Sciatic nerve (tissue), 2 donors: ENCODE data around the gene FES. TPM values are rescaled to one million over a fixed set of nuclear protein-coding genes. Genes with fewer than 3 reads are reported as not detected.
"Not testable (repeated sequence)": the region's sequence is repeated elsewhere in the genome, so short reads cannot be mapped to it uniquely, and the experiment has no call there.

ENCODE experiments used
- ATAC-seq: fragments of 200-7000 bp; cut with Tn5 transposase; one replicate; pipeline ENCODE4 v1.9.1; 2020; ENCODE audit warnings: mild to moderate bottlenecking, moderate library complexity
- DNase-seq: peaks from one replicate; pipeline ENCODE4 v3.0.0-alpha.2; 2020; ENCODE audit warnings: low spot score
- intact Hi-C: fragments of 100-400 bp; cut with DNase I; formaldehyde crosslinking; loops from one replicate; pipeline ENCODE4 v1.14.2; 2022
- total RNA-seq: library from RNA; stranded (reverse); fragmentation: NEBNext Ultra II Directional; extraction: Animal tissue kit (Norgen Biotek cat#: 25700); gene quantifications from one replicate; pipeline ENCODE4 v1.2.1, GENCODE V29; 2021
- donor health status: DM: no; HTN: no; CAD: no.
- donor health status: DM: no; HTN: no; CAD: no.

The FES gene
- total RNA-seq, 1 donor from 2014 or later, result 44.8 TPM

DNA sequence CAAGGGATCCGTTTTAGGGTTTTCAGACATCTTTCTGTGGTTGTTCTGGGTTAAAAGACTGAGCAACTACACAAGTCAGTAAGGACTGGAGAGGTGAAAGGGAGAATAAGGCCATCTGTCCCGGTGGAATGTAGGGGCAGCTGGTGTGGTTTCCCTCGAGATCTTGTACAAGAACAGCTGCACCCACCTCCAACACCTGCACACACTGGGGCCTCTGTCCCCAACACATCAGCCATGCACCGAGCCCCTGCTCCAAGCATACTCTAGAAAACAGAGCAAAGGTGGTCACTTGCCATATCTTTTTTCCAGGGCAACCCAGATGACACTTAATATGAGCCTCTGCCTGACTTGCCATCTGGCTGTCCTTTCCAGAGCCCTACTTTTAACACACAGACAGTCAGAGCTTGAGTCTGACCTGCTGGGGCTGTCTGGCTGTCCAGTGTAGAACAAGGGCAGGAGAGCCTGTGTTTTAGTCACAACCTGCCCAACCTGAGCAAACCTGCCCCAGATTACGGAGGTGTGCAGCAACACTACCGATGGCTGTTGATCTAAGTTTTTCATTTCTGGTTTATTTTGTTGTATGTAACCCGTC is 31.0 kb downstream of the FES start:
- ATAC-seq, result no peak
- intact Hi-C loops, result no loop called here

DNA sequence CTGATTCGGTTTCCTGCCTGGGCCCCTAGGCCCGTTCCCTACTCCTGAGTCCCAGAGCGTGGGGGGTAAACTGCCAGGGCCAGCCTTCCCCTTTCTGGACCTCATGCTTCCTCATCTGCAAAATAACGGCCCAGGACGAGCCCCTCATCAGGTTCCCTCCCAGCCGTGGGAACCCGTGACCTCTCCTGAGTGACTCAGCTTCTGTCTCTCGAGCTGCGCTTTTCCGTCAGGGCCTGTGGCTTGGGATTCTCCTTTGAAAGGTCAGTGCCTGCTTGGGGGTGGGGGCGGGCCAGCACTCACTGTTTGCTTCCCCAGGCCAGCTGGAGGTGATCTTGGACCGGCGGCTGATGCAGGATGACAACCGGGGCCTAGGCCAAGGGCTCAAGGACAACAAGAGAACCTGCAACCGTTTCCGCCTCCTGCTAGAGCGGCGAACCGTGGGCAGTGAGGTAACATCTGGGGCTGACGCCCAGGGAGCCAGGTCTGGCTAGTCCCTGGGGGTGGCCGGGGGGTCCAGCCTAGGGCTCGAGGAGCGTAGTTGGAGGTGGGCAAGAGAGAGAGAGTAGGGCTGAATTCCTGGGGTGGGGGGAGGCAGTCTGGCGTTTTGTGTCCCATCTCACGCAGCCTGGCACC is 31.6 kb downstream of the FES start:
- peak; percentile 46 for ATAC-seq
- intact Hi-C loops, result no loop called here
- DNase-seq, result peak; percentile 70

More for the DNA sequence above, 31.0 kb downstream of the FES start:
- no peak for DNase-seq

DNA sequence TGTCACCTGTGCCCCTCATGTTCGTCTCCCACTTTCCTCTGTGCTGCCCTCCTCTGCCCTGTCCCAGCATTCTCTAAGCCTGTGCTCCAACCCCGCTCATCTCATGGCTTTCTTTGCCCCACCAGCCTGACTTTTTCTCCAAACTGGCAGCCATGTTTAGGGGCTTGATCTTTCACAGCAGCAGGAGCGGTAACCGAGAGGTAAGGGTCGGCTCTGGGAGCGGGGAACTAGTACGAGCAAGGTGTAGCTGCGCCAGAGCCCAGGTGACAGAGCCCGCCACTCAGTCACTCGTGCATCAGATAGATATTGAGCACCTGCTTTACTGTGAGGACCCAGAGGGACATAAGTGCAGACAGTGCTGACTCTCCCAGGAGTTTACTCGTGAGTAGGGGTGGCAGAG is 32.2 kb downstream of the FES start:
- ATAC-seq, result no peak
- DNase-seq, result no peak
- intact Hi-C loops, result no loop called here

GRCh38 chr15:90917569-90917968 is 33.3 kb downstream of the FES start:
- DNase-seq (no peak), ATAC-seq (no peak)
- intact Hi-C loops, result no loop called here

DNA sequence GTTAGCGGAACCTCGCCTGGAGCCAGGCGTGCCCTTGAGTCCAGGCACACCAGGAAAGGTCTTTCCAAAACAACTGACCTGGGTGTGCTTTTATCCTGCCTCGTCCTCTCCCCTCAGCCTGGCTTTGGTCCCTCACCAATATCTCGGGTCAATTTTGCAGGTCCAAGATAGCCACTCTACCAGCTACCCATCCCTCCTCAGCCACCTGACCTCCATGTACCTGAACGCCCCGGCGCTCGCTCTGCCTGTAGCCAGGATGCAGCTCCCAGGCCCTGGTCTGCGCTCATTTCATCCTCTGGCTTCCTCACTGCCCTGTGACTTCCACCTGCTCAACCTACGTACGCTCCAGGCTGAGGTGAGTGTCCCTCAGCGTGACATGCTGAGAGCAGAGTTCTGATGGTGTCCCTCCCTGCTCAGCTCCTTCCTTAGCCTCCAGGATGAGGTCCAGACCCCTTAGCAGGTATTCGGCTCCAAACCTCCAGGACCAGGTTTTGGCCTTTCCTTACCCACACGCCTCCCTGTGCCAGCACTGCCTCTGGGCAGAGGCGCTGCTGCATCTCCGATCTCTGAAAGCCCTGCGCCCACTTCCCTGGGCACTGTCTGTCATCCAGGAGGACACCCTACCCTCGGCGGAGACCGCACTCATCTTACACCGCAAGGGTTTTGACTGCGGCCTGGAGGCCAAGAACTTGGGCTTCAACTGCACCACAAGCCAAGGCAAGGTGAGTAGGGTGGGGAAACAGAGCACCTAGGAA is 33.9 kb downstream of the FES start:
- ATAC-seq (no peak), DNase-seq (no peak)
- intact Hi-C loops, result no loop called here

GRCh38 chr15:90918835-90919234 is 34.5 kb downstream of the FES start:
- ATAC-seq (no peak), DNase-seq (no peak)
- intact Hi-C loops, result no loop called here

DNA sequence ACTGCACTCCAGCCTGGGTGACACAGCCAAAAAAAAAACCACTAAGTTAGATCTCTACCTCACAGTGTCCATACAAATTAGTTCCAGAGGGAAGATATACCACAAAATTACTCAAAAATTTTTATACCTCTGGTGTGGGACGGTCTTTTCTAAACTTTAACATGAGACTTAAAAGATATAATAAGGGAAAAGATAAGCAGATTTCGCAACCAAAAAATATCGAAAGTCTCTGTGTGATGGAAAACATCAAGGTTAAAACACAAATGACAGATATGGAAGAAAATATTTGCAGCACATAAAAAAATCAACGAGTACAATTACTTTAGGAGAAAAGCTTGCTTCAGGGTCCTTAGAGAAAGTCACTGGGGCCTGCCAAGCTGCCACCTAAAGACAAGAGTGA is 37.6 kb downstream of the FES start:
- intact Hi-C loops, result no loop called here
- no peak for DNase-seq
- no peak for ATAC-seq

DNA sequence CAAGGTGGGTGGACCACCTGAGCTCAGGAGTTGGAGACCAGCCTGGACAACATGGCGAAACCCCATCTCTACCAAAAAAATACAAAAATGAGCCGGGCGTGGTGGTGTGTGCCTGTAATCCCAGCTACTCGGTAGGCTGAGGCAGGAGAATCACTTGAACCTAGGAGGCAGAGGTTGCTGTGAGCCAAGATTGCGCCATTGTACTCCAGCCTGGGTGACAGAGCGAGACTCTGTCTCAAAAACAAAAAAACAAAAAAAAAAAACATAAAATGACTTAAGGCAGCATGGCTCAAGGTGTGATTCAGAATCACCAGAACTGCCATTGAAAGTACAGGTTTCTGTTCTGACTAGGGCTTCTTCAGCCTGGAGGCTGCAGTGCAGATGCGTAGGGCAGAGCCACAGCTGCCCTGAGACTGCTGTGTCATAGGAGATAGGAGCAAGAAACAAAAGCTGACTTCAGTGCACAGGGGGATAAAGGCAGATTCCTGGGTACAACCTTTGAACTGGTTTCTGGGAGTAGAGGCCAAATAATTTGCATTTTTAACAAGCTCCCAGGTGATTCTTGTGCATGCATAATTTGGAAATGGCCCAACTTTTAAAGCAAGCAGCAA is 38.5 kb downstream of the FES start:
- DNase-seq, ATAC-seq, intact Hi-C loops: not testable (repeated sequence)

GRCh38 chr15:90924375-90924774 is 40.1 kb downstream of the FES start:
- ATAC-seq, result no peak
- intact Hi-C loops, result no loop called here
- DNase-seq, result no peak

- intact Hi-C loops, DNase-seq, ATAC-seq: not testable (repeated sequence)
Observed at GRCh38 chr15:90926766-90927165, 42.5 kb downstream of the FES start.

DNA sequence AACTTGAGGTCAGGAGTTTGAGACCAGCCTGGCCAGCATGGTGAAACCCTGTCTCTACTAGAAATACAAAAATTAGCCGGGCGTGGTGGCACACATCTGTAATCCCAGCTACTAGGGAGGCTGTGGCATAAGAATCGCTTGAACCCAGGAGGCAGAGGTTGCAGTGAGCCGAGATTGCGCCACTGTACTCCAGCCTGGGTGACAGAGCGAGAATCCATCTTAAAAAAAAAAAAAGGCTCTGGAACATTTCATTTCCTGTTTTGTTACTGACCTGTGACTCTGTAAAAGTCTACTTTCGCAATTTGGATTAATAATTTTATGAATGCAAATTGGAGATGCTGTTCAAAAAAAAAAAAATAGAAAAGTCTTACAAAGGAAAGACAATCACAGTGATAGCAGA is 43.8 kb downstream of the FES start:
- ATAC-seq, intact Hi-C loops, DNase-seq: not testable (repeated sequence)

DNA sequence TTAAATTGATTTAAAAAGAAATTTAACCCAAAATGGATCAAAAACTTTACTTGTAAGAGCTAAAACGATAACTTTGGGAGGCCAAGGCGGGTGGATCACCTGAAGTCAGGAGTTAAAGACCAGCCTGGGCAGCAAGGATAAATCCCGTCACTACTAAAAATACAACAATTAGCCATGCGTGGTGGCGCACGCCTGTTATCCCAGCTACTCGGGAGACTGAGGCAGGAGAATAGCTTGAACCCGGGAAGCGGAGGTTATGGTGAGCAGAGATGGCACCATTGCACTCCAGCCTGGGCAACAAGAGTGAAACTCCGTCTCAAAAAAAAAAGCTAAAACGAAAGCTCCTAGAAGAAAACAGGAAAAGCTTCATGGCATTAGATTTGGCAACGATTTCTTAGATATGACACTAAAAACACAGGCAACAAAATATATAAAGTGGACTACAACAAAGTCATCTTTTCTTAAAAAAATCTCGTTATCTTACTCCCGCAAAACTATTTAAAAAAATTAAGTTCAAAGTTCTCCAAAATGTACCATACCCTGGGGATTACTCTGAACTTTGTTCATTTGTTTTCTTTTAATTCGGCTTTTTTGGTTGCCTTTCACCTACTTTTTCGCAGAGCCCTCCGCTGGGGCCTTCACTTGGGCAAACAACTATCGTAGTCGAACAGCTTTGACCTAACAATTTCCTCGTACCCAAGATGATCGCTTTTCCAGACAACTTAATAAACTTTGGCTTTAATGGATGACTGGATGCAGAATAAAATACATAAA is 45.1 kb downstream of the FES start:
- intact Hi-C loops, result no loop called here
- DNase-seq (peak; percentile 52), ATAC-seq (peak; percentile 0)

- peak; percentile 59 for DNase-seq
- no peak for ATAC-seq
- intact Hi-C loops, result no loop called here
Observed at GRCh38 chr15:90930861-90931574, 46.7 kb downstream of the FES start.

GRCh38 chr15:90931575-90931827 is 47.2 kb downstream of the FES start:
- DNase-seq (no peak), ATAC-seq (no peak)
- intact Hi-C loops, result no loop called here

DNA sequence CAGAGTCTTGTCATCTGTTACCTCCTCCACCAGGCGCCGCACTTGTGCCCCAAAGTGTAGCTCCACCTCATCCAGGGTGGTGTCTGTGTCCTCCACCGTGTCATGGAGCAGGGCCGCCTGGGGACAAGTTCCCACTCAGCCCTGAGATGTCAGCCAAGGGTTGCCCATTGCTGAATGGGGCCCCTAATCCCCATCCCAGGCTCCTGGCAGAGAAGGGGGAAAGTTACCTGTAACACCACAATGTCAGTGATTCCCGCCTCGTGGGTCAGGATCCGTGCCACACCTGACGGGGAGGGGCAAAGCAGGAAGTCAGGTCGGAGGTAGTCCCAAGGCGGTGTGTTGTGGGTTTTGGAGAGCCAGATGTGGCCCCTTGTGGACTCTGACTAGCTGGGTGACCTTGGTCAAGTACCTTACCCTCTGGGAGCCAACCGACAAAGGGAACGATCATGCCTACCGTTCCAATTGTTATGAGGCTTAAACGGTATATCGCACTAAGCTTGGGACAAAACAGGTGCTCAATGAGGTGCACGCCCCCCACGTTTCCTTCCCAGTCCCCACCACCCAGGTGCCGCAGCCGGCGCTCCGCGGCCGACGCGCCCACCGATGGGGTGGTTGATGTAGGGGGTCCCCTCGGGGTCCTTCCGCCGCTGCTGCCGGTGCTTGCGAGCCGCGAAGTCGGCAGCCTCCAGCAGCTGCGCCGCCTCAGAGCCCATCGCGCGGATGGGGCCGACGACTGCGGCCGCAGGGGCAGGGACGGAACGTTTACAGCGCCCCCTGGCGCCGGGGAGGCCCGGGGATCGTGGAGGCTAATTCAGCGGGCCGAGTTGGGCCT is 47.7 kb downstream of the FES start, which contains the start of gene HDDC3:
Gene HDDC3, minus strand, starts transcription at position 722 of the 832 bp plus-strand sequence. Its CDS starts 9 bp downstream, at position 713.
- DNase-seq, result peak; percentile 96
- ATAC-seq, result peak; percentile 63
- intact Hi-C loops, result no loop called here

- intact Hi-C loops, result no loop called here
- ATAC-seq (no peak), DNase-seq (no peak)
Observed at GRCh38 chr15:90932660-90932991, 48.3 kb downstream of the FES start.

DNA sequence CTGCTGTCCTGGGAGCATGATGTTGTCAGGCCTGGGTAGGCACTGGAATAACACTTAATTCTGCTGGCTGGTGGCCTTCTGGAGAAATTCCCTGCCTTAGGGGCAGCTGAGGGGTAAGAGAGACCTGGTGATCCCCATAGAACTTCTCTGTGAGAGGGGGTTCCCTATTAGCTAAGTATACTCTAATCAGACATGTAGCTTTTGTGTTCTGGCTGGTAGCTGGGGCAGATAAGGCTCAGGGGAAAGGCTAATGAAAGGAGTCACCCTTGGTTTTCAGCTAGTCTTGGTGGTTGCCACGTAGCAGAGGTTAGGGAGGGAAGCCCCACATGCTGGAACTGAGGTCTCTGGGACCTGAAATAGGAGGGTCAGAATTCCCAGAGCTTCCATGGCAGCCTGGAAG is 49.0 kb downstream of the FES start:
- DNase-seq, result no peak
- intact Hi-C loops, result no loop called here
- ATAC-seq, result no peak
